ENCODE measurements around the gene TMCC2. TPM values are rescaled to one million over a fixed set of nuclear protein-coding genes. Genes with fewer than 3 reads are reported as not detected.
A peak's percentile ranks its signal among the peaks of the same experiment; 100 is the strongest.

Gene TMCC2
- total RNA-seq, 1 experiment from 2014 or later: 2.2 TPM

- DNase-seq (ENCODE audit: low spot score): no peak
- no peak for TF ChIP-seq EZH2 (IDR thresholded peaks at IDR 0.05; ENCODE audit: borderline replicate concordance, low read depth, low read length, poor library complexity, severe bottlenecking)
- TF ChIP-seq, protein P1, sequence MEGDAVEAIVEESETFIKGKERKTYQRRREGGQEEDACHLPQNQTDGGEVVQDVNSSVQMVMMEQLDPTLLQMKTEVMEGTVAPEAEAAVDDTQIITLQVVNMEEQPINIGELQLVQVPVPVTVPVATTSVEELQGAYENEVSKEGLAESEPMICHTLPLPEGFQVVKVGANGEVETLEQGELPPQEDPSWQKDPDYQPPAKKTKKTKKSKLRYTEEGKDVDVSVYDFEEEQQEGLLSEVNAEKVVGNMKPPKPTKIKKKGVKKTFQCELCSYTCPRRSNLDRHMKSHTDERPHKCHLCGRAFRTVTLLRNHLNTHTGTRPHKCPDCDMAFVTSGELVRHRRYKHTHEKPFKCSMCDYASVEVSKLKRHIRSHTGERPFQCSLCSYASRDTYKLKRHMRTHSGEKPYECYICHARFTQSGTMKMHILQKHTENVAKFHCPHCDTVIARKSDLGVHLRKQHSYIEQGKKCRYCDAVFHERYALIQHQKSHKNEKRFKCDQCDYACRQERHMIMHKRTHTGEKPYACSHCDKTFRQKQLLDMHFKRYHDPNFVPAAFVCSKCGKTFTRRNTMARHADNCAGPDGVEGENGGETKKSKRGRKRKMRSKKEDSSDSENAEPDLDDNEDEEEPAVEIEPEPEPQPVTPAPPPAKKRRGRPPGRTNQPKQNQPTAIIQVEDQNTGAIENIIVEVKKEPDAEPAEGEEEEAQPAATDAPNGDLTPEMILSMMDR (conservative IDR thresholded peaks at IDR 0.05; ENCODE audit: low read depth, low read length): no peak
- Histone ChIP-seq H3K27me3 (replicated peaks; ENCODE audit: insufficient read depth, low read depth, low read length, poor library complexity) (no peaks in the 10 kb centered on the region), H3K36me3 (ENCODE audit: insufficient read depth, low read length, poor library complexity, severe bottlenecking) (no peaks in the 10 kb centered on the region), H3K4me1 (ENCODE audit: insufficient read depth, low read length, poor library complexity, severe bottlenecking) (no peaks in the 10 kb centered on the region), H3K27ac (ENCODE audit: low read depth, low read length, poor library complexity, severe bottlenecking) (no peak overlapping the region), H3K9me3 (ENCODE audit: low read depth, low read length, poor library complexity, severe bottlenecking) (no peaks in the 10 kb centered on the region), H3K4me3 (ENCODE audit: low read depth, low read length, poor library complexity, severe bottlenecking) (no peak overlapping the region)
- intact Hi-C loops (cut with micrococcal nuclease; ENCODE audit: unreplicated experiment): no loop called here
- no TSS peak for BruUV-seq (replicated peaks)
- CTCF ChIA-PET: no interaction called here
- POLR2A ChIA-PET (ENCODE audit: low non-redundant PET): interaction anchor here (0.5 kb wide), 1 partner anchor 34 kb away, joined by 7 read pairs; no protein-coding TSS in a partner anchor
Measured at GRCh38 chr1:205205055-205205454, 22.7 kb upstream of the TMCC2 start.

DNA sequence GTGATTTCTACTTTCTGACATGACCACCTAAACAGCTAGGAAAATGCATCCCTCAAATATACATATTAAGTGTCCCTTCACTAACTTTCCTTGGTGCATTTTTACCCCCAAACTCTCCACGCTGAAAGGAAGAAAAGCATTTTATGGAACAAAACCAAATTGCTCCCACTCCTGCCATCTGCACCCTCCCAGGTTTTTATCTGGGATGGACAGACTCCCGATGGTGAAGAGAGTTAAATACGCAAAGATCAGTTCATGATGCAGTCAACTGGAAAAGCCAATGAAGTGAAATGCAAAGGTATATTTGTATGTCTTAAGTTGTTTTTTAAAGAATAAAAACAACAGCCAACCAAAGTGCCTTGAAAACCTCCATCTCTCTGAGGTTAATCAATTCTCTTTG lies 18.9 kb upstream of the TMCC2 start:
- Histone ChIP-seq H3K4me1 (ENCODE audit: insufficient read depth, low read length, poor library complexity, severe bottlenecking) (peaks cover 5% of the 10 kb centered on the region), H3K36me3 (ENCODE audit: insufficient read depth, low read length, poor library complexity, severe bottlenecking) (no peaks in the 10 kb centered on the region), H3K4me3 (ENCODE audit: low read depth, low read length, poor library complexity, severe bottlenecking) (no peak overlapping the region), H3K27ac (ENCODE audit: low read depth, low read length, poor library complexity, severe bottlenecking) (no peak overlapping the region), H3K27me3 (replicated peaks; ENCODE audit: insufficient read depth, low read depth, low read length, poor library complexity) (no peaks in the 10 kb centered on the region), H3K9me3 (ENCODE audit: low read depth, low read length, poor library complexity, severe bottlenecking) (no peaks in the 10 kb centered on the region)
- no TSS peak for BruUV-seq (replicated peaks)
- no peak for DNase-seq (ENCODE audit: low spot score)
- TF ChIP-seq EZH2 (IDR thresholded peaks at IDR 0.05; ENCODE audit: borderline replicate concordance, low read depth, low read length, poor library complexity, severe bottlenecking): no peak
- TF ChIP-seq, protein P1 (conservative IDR thresholded peaks at IDR 0.05; ENCODE audit: low read depth, low read length): no peak
- CTCF ChIA-PET: no interaction called here
- POLR2A ChIA-PET (ENCODE audit: low non-redundant PET): no interaction called here
- intact Hi-C loops (cut with micrococcal nuclease; ENCODE audit: unreplicated experiment): no loop called here

GRCh38 chr1:205210756-205211168 lies 17.0 kb upstream of the TMCC2 start:
- ChIA-PET CTCF (no interaction called here), POLR2A (ENCODE audit: low non-redundant PET) (no interaction called here)
- Histone ChIP-seq H3K4me3 (ENCODE audit: low read depth, low read length, poor library complexity, severe bottlenecking) (peak overlapping the region; percentile 95), H3K9me3 (ENCODE audit: low read depth, low read length, poor library complexity, severe bottlenecking) (no peaks in the 10 kb centered on the region), H3K27me3 (replicated peaks; ENCODE audit: insufficient read depth, low read depth, low read length, poor library complexity) (no peaks in the 10 kb centered on the region), H3K27ac (ENCODE audit: low read depth, low read length, poor library complexity, severe bottlenecking) (peak overlapping the region; percentile 78), H3K36me3 (ENCODE audit: insufficient read depth, low read length, poor library complexity, severe bottlenecking) (no peaks in the 10 kb centered on the region), H3K4me1 (ENCODE audit: insufficient read depth, low read length, poor library complexity, severe bottlenecking) (peaks cover 5% of the 10 kb centered on the region)
- TF ChIP-seq EZH2 (IDR thresholded peaks at IDR 0.05; ENCODE audit: borderline replicate concordance, low read depth, low read length, poor library complexity, severe bottlenecking): no peak
- TF ChIP-seq, protein P1 (conservative IDR thresholded peaks at IDR 0.05; ENCODE audit: low read depth, low read length): no peak
- no TSS peak for BruUV-seq (replicated peaks)
- no peak for DNase-seq (ENCODE audit: low spot score)
- intact Hi-C loops (cut with micrococcal nuclease; ENCODE audit: unreplicated experiment): no loop called here

Data from A673 (cell line).